ENCODE results near the gene CMTR1. TPM values are rescaled to one million over a fixed set of nuclear protein-coding genes. Genes with fewer than 3 reads are reported as not detected.

Gene CMTR1
- total and polyA plus RNA-seq, 4 donors, result 4.7 to 25.5 (median 18.8) TPM

DNA sequence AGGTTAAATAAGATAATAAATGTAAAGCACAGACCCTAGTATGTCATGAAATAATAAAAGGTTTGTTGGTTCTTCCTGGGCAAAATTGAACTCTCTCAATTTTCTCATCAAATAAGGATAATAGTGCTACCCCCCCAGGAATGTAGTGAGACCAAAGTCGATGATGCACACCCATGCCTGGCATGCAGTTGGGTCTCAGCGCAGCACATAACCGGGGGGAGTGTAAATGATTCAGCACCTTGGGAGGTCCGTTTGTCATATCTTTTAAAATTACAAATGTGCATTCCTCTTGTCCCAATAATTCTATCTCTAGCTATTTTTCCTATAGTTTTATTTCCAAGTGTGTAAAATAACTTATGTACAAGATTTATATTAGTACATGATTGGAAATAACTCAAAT, 98.0 kb downstream of the CMTR1 start (continued):
- TF ChIP-seq, protein P1, sequence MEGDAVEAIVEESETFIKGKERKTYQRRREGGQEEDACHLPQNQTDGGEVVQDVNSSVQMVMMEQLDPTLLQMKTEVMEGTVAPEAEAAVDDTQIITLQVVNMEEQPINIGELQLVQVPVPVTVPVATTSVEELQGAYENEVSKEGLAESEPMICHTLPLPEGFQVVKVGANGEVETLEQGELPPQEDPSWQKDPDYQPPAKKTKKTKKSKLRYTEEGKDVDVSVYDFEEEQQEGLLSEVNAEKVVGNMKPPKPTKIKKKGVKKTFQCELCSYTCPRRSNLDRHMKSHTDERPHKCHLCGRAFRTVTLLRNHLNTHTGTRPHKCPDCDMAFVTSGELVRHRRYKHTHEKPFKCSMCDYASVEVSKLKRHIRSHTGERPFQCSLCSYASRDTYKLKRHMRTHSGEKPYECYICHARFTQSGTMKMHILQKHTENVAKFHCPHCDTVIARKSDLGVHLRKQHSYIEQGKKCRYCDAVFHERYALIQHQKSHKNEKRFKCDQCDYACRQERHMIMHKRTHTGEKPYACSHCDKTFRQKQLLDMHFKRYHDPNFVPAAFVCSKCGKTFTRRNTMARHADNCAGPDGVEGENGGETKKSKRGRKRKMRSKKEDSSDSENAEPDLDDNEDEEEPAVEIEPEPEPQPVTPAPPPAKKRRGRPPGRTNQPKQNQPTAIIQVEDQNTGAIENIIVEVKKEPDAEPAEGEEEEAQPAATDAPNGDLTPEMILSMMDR (IDR thresholded peaks at IDR 0.05; ENCODE audit: low read depth, low read length, missing input control), result no peak
- no peak for TF ChIP-seq HNF4G (IDR thresholded peaks at IDR 0.05)

Other genes starting within 250 kb of the CMTR1 start
- 10 to 100 TPM in 1 of 2 donors, 1 to 10 TPM in 1; 2.4 to 10.7 TPM for gene TBC1D22B, start 175.4 kb upstream of the CMTR1 start, total RNA-seq
- 1 to 10 TPM; 1.4 TPM for gene TBC1D22B, start 175.4 kb upstream of the CMTR1 start, polyA plus RNA-seq
- gene TMEM217, start 175.1 kb upstream of the CMTR1 start, total RNA-seq, result 1 to 10 TPM in 1 of 2 donors, under 1 TPM in 1; 0.67 to 3.2 TPM
- under 1 TPM; 0.39 to 0.57 TPM for gene TMEM217, start 175.1 kb upstream of the CMTR1 start, polyA plus RNA-seq
- gene RNF8, start 79.2 kb upstream of the CMTR1 start, total RNA-seq, result 1 to 10 TPM; 8.5 to 9.9 TPM
- 1 to 10 TPM; 6.1 to 6.5 TPM for gene RNF8, start 79.2 kb upstream of the CMTR1 start, polyA plus RNA-seq
- 10 to 100 TPM; 14.1 to 41.0 TPM for gene CCDC167, start 66.7 kb downstream of the CMTR1 start, total RNA-seq
- gene CCDC167, start 66.7 kb downstream of the CMTR1 start, polyA plus RNA-seq, result 10 to 100 TPM; 44.3 to 54.8 TPM